GM19438 (cell line): ENCODE measurements around the gene ZNF83.
"Not testable (repeated sequence)": the region's sequence is repeated elsewhere in the genome, so short reads cannot be mapped to it uniquely, and the experiment has no call there.

ENCODE experiments used
- ATAC-seq: cut with Tn5 transposase; IDR thresholded peaks from one replicate; pipeline ENCODE4 v1.9.1; 2021; ENCODE audit warnings: low read depth; ENCODE audit not compliant: unreplicated experiment

ZNF83 gene

DNA sequence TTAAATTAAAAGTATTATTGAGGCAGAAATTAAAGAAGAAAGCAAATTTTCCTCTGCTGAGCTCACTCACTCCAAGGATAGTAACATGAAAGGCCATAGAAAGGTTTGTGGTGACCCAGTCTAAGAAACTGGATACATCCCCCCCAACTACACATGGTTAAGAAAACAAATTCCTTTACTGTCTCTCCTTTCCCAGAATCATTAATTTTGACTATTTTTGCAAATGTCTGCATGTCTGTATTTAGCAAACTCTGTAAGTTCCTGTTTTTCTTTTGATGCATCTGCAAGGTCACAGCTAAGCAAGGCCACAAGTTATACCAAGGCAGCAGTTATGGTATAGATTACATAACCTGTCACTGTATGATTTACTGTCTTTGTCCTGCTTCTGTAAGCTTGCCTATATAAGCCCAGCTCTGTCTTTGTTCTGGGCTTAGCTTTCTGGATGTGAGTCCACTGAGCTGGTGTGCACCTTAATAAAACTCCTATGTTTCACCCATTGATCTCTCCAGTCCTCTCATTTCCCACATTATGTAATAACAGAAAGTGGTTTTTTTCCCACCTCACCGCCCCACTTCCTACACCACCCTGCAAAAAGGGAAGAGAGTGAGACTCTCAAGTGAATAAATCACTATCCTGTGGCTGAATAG, 8.5 kb upstream of the ZNF83 start:
- ATAC-seq: no peak

GRCh38 chr19:52640916-52641315, 2.8 kb upstream of the ZNF83 start:
- ATAC-seq: no peak

GRCh38 chr19:52639996-52640395, 1.8 kb upstream of the ZNF83 start:
- ATAC-seq: no peak

GRCh38 chr19:52638601-52639000, 446 bp upstream of the ZNF83 start:
- peak; percentile 22 for ATAC-seq

DNA sequence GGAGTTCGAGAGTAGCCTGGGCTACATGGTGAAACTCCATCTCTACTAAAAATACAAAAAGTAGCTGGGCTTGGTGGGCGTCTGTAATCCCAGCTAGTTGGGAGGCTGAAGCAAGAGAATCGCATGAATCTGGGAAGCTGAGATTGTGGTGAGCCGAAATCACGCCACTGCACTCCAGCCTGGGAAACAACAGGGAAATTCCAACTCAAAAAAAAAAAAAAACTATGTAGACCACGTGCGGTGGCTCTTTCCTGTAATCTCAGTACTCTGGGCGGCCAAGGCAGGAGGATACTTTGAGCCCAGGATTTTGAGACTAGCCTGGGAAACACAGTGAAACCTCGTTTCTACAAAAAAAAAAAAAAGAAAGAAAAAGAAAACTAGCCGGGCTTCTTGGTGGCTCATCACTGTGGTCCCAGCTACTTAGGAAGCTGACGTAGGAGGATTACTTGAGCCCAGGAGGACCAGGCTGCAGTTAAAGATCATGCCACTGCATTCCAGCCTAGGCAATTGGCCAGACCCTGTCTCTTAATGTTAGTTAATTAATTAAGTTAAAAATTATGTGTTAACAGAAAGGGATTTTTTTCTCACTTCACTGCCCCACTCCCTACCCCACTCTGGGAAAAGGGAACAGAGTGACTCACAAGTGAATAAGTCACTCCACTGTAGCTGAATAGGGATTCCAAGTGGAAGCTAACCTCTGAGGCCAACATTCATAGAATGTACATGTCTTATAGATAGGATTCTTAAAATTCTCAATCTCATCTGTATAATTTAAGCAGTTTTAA, 2.2 kb downstream of the ZNF83 start:
- ATAC-seq: no peak

- ATAC-seq: not testable (repeated sequence)
Observed at GRCh38 chr19:52627441-52627840, 10.7 kb downstream of the ZNF83 start.

DNA sequence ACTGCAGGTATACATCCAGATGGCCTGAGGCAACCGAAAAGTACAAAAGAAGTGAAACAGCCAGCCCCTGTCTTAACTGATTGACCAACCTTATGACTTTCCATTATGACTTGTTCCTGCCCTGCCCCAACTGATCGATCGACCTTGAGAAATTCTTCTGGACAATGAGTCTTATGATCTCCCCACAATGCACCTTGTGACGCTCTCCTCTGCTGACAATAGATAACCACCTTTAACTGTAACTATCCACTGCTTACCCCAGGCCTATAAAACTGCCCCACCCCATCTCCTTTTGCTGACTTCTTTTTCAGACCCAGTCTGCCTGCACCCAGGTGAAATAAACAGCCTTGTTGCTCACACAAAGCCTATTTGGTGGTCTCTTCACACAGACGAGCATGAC, 11.2 kb downstream of the ZNF83 start:
- no peak for ATAC-seq

GRCh38 chr19:52622261-52622660, 15.9 kb downstream of the ZNF83 start:
- no peak for ATAC-seq

DNA sequence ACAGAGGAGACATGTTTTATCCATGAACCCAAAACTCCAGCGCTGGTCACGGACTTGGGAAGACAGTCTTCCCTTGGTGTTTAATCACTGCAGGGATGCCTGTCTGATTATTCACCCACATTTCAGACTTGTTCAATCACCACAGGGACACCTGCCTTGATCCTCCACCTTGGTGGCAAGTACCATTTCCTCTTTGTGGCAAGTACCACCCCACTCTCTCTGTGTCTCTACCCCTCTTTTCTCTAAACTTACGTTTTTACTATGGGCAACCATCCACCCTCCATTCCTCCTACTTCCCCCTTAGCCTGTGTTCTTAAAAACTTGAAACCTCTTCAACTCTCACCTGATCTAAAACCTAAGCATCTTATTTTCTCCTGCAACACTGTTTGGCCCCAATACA, 16.8 kb downstream of the ZNF83 start:
- ATAC-seq: no peak

GRCh38 chr19:52613299-52613906, 24.8 kb downstream of the ZNF83 start:
- no peak for ATAC-seq

- ATAC-seq: no peak
Observed at GRCh38 chr19:52603558-52604207, 34.5 kb downstream of the ZNF83 start.

DNA sequence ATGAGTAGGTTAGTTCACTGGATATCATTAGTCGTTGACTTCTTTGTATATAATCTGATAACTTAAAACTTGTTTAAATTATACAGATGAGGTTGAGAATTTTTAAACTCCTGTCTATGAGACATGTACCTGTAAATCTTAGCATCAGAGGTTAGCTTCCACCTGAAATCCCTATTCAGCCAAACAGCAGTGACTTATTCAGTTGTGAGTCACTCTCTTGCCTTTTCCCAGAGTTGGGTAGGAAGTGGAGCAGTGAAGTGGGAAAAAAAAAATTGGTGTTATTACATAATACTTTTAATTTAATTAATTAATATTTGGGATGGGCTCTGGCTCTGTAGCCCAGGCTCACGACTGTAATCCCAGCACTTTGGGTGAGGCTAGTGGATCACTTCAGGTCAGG, 35.2 kb downstream of the ZNF83 start:
- no peak for ATAC-seq

- not testable (repeated sequence) for ATAC-seq
Observed at GRCh38 chr19:52601974-52602366, 36.2 kb downstream of the ZNF83 start.

- peak; percentile 97 for ATAC-seq
Observed at GRCh38 chr19:52601025-52601973, 36.9 kb downstream of the ZNF83 start.

DNA sequence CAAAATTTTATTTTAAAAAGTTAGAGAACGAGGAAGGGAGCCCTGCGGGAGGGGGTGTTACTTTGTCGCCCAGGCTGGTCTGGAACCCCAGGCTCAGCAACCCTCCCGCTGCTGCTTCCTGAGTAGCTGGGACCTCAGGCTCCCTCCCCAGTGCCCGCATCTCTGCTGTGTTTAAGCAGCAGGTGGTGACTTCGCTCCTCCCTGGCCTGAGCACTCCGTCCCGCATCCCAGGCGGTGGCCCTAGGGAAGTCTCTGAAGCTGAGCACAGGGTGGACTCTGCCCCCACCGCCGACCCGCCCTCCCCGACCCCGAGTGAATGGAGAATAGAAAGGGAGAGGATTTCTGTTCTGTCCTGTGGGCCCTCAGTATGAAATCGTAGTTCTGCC, 37.5 kb downstream of the ZNF83 start:
- ATAC-seq: peak; percentile 37

DNA sequence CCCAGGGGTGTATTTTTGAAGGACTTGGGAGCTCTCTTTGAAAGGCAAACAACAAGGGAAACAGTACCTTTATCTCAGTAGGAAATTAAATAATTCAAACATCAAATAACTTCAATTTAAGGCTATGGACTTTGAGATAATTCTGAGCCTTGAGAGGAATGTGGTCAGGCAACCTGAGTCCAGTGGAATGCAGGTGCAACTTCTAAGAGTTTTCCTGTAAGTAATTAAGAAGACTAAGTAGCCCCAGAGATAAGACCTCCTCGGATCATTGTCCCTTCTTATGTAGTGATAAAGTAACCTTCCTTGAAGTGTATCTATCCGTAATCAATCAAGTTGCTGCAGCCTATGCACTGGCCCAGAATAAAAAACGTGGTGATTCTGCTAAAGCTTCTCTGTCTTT, 38.9 kb downstream of the ZNF83 start:
- no peak for ATAC-seq

GRCh38 chr19:52593441-52593840, 44.7 kb downstream of the ZNF83 start:
- not testable (repeated sequence) for ATAC-seq

DNA sequence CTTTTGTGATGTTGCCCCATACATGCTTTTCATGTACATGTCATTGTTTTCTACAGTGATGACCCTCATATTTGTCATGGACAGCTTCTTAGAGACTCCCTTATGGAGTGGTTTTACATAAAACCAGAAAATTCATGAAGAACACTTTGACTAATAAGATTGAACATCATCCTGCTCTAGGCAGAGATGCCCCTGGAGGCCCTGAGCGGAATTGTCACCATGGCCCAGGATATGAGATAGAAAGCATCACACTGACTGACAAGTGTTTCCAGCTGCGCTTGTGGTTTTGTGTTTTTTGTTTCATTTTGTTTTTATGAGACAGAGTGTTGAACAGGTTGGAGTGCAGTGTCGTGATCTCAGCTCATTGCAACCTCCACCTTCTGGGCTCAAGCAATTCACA, 45.9 kb downstream of the ZNF83 start:
- no peak for ATAC-seq

DNA sequence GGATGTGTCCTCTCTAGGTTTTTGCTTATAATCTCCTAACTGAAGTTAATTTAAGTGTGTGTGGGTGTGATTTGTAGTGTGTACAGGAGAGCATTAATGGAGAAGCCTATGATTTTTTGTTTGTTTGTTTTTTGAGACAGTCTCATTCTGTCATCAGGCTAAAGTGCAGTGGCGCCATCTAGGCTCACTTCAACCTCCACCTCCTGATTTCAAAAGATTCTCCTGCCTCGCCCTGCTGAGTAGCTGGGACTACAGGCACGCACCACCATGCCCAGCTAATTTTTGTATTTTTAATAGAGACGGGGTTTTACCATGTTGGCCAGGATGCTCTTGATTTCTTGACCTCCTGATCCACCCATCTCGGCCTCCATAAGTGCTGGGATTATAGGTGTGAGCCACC, 47.4 kb downstream of the ZNF83 start:
- ATAC-seq: no peak

DNA sequence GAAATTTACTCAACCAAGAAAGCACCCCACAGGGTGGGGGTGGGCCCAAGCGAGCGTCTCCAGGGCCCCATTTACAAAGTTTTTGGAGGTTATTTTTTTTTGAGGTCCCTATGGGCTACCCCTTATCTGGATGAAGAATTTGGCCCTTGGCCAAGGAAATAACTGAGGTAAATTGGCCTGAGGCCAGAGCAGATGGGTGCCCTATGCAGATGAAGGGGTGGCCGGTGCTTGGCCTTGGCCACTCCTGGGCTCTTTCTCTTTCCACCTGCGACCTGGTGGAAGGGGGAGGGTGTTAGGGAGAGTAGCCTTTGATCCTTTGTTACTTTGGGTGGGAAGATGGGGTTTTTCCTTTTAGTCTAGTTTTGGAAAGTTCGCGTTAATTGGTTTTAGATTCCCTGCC, 52.6 kb downstream of the ZNF83 start:
- ATAC-seq: no peak
